GM12873 (cell line): Measurements from ENCODE around the gene PTAR1.

ENCODE experiments used
- CTCF ChIP-seq: IDR thresholded peaks from 2 replicates; pipeline ENCODE4 v1.5.1; 2012; ENCODE audit warnings: low read depth, mild to moderate bottlenecking, moderate library complexity, low read length, control low read depth; ENCODE audit not compliant: insufficient read depth; ENCODE audit errors: missing control alignments

Gene PTAR1

GRCh38 chr9:69759421-69760277, at the start of gene PTAR1:
Gene PTAR1, minus strand, starts transcription at chr9:69760011. Its CDS starts 73 bp downstream, at chr9:69759938.
- TF ChIP-seq CTCF: no peak

GRCh38 chr9:69809304-69809863, 49.6 kb upstream of the PTAR1 start:
- peak; percentile 31 for TF ChIP-seq CTCF

GRCh38 chr9:69806627-69807026, 46.8 kb upstream of the PTAR1 start:
- no peak for TF ChIP-seq CTCF

GRCh38 chr9:69805962-69806515, 46.2 kb upstream of the PTAR1 start:
- no peak for TF ChIP-seq CTCF

GRCh38 chr9:69801989-69802388, 42.2 kb upstream of the PTAR1 start:
- TF ChIP-seq CTCF: no peak

- TF ChIP-seq CTCF: no peak
These were observed 38.9 kb upstream of the PTAR1 start for GRCh38 chr9:69798744-69799143.

GRCh38 chr9:69797675-69798074, 37.9 kb upstream of the PTAR1 start:
- TF ChIP-seq CTCF: no peak
